Right ventricle myocardium inferior (tissue), 1 donor: ENCODE data around the gene SEC22B. TPM values are rescaled to one million over a fixed set of nuclear protein-coding genes. Genes with fewer than 3 reads are reported as not detected.
A peak's percentile ranks its signal among the peaks of the same experiment; 100 is the strongest.
"Not testable (repeated sequence)": the region's sequence is repeated elsewhere in the genome, so short reads cannot be mapped to it uniquely, and the experiment has no call there.

ENCODE experiments used
- ATAC-seq: fragments of 200-7000 bp; cut with Tn5 transposase; one replicate; pipeline ENCODE4 v1.9.1; 2020; ENCODE audit warnings: mild to moderate bottlenecking, moderate library complexity
- DNase-seq: peaks from one replicate; pipeline ENCODE4 v3.0.0; 2021; ENCODE audit errors: missing footprints
- intact Hi-C: fragments of 100-400 bp; cut with DNase I; formaldehyde crosslinking; loops from one replicate; pipeline ENCODE4 v1.11.0; 2022
- long read RNA-seq: library from polyadenylated mRNA; unstranded; transcript quantifications from one replicate; pipeline ENCODE4 v2.0.0, GENCODE V29; 2021
- total RNA-seq: library from RNA; stranded (reverse); fragmentation: NEBNext Ultra II Directional; extraction: Animal tissue kit (Norgen Biotek cat#: 25700); gene quantifications from one replicate; pipeline ENCODE4 v1.2.1, GENCODE V29; 2021
- donor health status: DM: no; HTN: yes; CAD: no; lungs with severe emphysema.

Gene SEC22B
- 14.1 TPM for total RNA-seq
- long read RNA-seq, full-length matches to known transcripts: 17 of 20 reads
- long read RNA-seq, partial matches to known transcripts: 1 of 20 reads
- long read RNA-seq, other reads (novel, unspliced or antisense): 2 of 20 reads

GRCh38 chr1:120176092-120176855 lies at the start of gene SEC22B:
TSS of gene SEC22B (minus strand) at chr1:120176520. CDS start at chr1:120176381, 139 bp downstream.
- ATAC-seq: peak; percentile 93
- intact Hi-C loops: no loop called here
- DNase-seq: peak; percentile 89

- intact Hi-C loops, ATAC-seq: not testable (repeated sequence)
- DNase-seq: peak; percentile 6
Observed at GRCh38 chr1:120217933-120218332, 41.6 kb upstream of the SEC22B start.

GRCh38 chr1:120217175-120217929 lies 41.0 kb upstream of the SEC22B start:
- intact Hi-C loops, DNase-seq: not testable (repeated sequence)
- ATAC-seq: peak; percentile 57

- intact Hi-C loops, DNase-seq: not testable (repeated sequence)
- peak; percentile 76 for ATAC-seq
Observed at GRCh38 chr1:120213606-120214005, 37.3 kb upstream of the SEC22B start.

GRCh38 chr1:120210754-120211153 lies 34.4 kb upstream of the SEC22B start:
- ATAC-seq, DNase-seq, intact Hi-C loops: not testable (repeated sequence)

GRCh38 chr1:120196863-120197775 lies 20.8 kb upstream of the SEC22B start:
- intact Hi-C loops, DNase-seq: not testable (repeated sequence)
- ATAC-seq: peak; percentile 54

- intact Hi-C loops, DNase-seq, ATAC-seq: not testable (repeated sequence)
Observed at GRCh38 chr1:120188626-120189025, 12.3 kb upstream of the SEC22B start.

GRCh38 chr1:120182176-120182707 lies 5.9 kb upstream of the SEC22B start:
- intact Hi-C loops, DNase-seq, ATAC-seq: not testable (repeated sequence)

GRCh38 chr1:120179811-120180690 lies 3.7 kb upstream of the SEC22B start:
- DNase-seq, intact Hi-C loops: not testable (repeated sequence)
- peak; percentile 36 for ATAC-seq

- intact Hi-C loops: no loop called here
- DNase-seq (no peak), ATAC-seq (no peak)
Observed at GRCh38 chr1:120178799-120179756, 2.8 kb upstream of the SEC22B start.

GRCh38 chr1:120178058-120178457 lies 1.7 kb upstream of the SEC22B start:
- intact Hi-C loops, DNase-seq, ATAC-seq: not testable (repeated sequence)

GRCh38 chr1:120175688-120176087 lies 632 bp downstream of the SEC22B start:
- DNase-seq, intact Hi-C loops, ATAC-seq: not testable (repeated sequence)

- DNase-seq, ATAC-seq, intact Hi-C loops: not testable (repeated sequence)
Observed at GRCh38 chr1:120164761-120165160, 11.6 kb downstream of the SEC22B start.

GRCh38 chr1:120162015-120162414 lies 14.3 kb downstream of the SEC22B start:
- intact Hi-C loops, DNase-seq: not testable (repeated sequence)

GRCh38 chr1:120158495-120158894 lies 17.8 kb downstream of the SEC22B start:
- DNase-seq, intact Hi-C loops, ATAC-seq: not testable (repeated sequence)

More at GRCh38 chr1:120162015-120162414, 14.3 kb downstream of the SEC22B start:
- not testable (repeated sequence) for ATAC-seq

GRCh38 chr1:120158086-120158485 lies 18.2 kb downstream of the SEC22B start:
- DNase-seq, intact Hi-C loops: not testable (repeated sequence)
- ATAC-seq: peak; percentile 83
